Small intestine (tissue), 7 donors: ENCODE data around the gene BRI3BP. TPM values are rescaled to one million over a fixed set of nuclear protein-coding genes. Genes with fewer than 3 reads are reported as not detected.

Experiments
- DNase-seq, 2 donors: peaks; one replicate each; pipeline versions ENCODE4 v3.0.0 to v3.0.0-alpha.2; 2013
- FAIRE-seq: peaks from 2 replicates; lab custom pipeline; 2012; peaks lifted over from hg19 to GRCh38; lab: Jason Lieb, UNC
- H3K27ac ChIP-seq, 3 donors: one replicate each; pipeline ENCODE4 v1.5.1; 2013; ENCODE audit warnings: low read length in 2 of 3, mild to moderate bottlenecking in 2 of 3, control low read depth in 1 of 3, inconsistent platforms in 1 of 3, low read depth in 1 of 3, moderate library complexity in 1 of 3
- H3K27me3 ChIP-seq, 3 donors: one replicate each; pipeline ENCODE4 v1.6.1; 2013; ENCODE audit warnings: low read length in 3 of 3, inconsistent platforms in 1 of 3; ENCODE audit not compliant: control insufficient read depth in 3 of 3, insufficient read depth in 3 of 3
- H3K36me3 ChIP-seq, 3 donors: one replicate each; pipeline ENCODE4 v1.6.1; 2013; ENCODE audit warnings: low read length in 3 of 3, inconsistent platforms in 1 of 3, low read depth in 1 of 3, mild to moderate bottlenecking in 1 of 3, moderate library complexity in 1 of 3; ENCODE audit not compliant: control insufficient read depth in 3 of 3, insufficient read depth in 2 of 3
- H3K4me1 ChIP-seq, 3 donors: one replicate each; pipeline ENCODE4 v1.6.1; 2013; ENCODE audit warnings: low read length in 2 of 3, inconsistent platforms in 1 of 3, low read depth in 1 of 3, mild to moderate bottlenecking in 1 of 3, moderate library complexity in 1 of 3; ENCODE audit not compliant: control insufficient read depth in 3 of 3, insufficient read depth in 2 of 3
- H3K4me3 ChIP-seq, 3 donors: one replicate each; pipeline ENCODE4 v1.5.1; 2013; ENCODE audit warnings: low read length in 3 of 3, control low read depth in 1 of 3, inconsistent platforms in 1 of 3, low read depth in 1 of 3, mild to moderate bottlenecking in 1 of 3, moderate library complexity in 1 of 3
- H3K9me3 ChIP-seq, 2 donors: one replicate each; pipeline ENCODE4 v1.6.1; 2013; ENCODE audit warnings: low read depth in 1 of 2, low read length in 1 of 2; ENCODE audit not compliant: control insufficient read depth in 2 of 2, insufficient read depth in 1 of 2
- WGBS, 3 donors: extraction: QIAGEN DNeasy Blood & Tissue Kit; methylation state at CpG; one replicate each; pipeline ENCODE4 v1.1.7; 2013; 5-methylcytosine and 5-hydroxymethylcytosine counted together
- polyA plus RNA-seq, 4 donors: library from polyadenylated mRNA; stranded (reverse) in 3 of 4; unstranded in 1 of 4; fragments of 200-250 nt in 3 of 4; fragments of 120-200 nt in 1 of 4; gene quantifications; one replicate each; pipeline versions ENCODE4 v1.2.1 to v1.2.3, GENCODE V29; 2013
- donor health status: healthy with polysubstance abuse.
- donor health status: control.
- donor health status: control.
- donor health status: Bipolar disorder and iron deficiency.
- donor health status: healthy.

The BRI3BP gene
- polyA plus RNA-seq, 4 donors: 7.0 to 31.8 (median 19.0) TPM

DNA sequence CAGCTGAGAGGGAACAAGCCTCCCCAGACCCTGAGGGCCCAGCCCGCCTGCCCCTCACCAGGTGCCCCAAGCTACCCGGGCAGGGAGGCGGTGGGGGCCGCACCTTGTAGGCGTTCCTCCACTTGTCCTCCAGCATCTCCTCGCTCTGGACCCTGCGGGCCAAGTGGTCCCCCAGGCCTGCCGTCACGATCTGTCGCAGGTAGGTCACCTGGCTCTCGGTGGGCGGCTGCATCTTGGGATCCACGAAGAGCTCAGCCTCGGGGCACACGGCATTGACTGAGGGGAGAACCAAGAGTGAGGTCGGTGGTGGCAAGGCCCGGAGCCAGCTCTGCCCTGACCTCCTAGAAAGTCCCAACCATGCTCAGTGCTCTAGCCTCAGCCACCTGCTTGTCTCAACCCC, 41.1 kb upstream of the BRI3BP start:
- H3K36me3 ChIP-seq: peaks cover 14 to 87% (median 15%) of the 10 kb centered on the region in 3 donors
- FAIRE-seq: no peak
- no peak overlapping the region for H3K4me3 ChIP-seq
- no peak overlapping the region for H3K27ac ChIP-seq
- DNase-seq: no peak
- H3K4me1 ChIP-seq: no peaks in the 10 kb centered on the region
- H3K27me3 ChIP-seq: no peaks in the 10 kb centered on the region
- WGBS, 3 donors: 92 to 98% (median 94%) methylated on average over 14 to 17 of the region's 17 CpGs
- no peaks in the 10 kb centered on the region for H3K9me3 ChIP-seq

DNA sequence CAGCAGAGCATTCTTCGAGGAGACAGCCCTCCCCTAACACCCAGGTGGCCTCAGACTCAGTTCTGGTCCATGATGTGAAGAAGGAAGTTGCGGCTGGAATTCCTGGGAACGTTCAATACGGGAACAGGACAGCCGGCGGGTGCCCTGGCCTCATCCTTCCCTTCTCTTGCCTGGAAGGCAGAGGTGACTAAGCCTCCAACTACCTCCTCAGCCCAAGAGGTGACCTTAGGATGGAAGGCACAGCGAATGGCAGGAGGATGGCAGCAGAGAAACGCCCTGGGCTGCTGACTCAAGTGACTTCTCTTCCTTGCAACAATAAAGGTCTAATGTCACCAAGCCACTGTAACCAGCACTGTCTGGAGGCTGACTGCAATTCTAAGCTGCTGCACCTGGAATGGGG, 40.6 kb upstream of the BRI3BP start:
- no peaks in the 10 kb centered on the region for H3K9me3 ChIP-seq
- H3K36me3 ChIP-seq: peaks cover 11 to 84% (median 11%) of the 10 kb centered on the region in 3 donors
- WGBS, 3 donors: 72 to 87% (median 76%) methylated on average over 8 of the region's 8 CpGs
- H3K27me3 ChIP-seq: no peaks in the 10 kb centered on the region
- no peak overlapping the region for H3K4me3 ChIP-seq
- no peak overlapping the region for H3K27ac ChIP-seq
- no peak for DNase-seq
- no peak for FAIRE-seq
- H3K4me1 ChIP-seq: no peaks in the 10 kb centered on the region

DNA sequence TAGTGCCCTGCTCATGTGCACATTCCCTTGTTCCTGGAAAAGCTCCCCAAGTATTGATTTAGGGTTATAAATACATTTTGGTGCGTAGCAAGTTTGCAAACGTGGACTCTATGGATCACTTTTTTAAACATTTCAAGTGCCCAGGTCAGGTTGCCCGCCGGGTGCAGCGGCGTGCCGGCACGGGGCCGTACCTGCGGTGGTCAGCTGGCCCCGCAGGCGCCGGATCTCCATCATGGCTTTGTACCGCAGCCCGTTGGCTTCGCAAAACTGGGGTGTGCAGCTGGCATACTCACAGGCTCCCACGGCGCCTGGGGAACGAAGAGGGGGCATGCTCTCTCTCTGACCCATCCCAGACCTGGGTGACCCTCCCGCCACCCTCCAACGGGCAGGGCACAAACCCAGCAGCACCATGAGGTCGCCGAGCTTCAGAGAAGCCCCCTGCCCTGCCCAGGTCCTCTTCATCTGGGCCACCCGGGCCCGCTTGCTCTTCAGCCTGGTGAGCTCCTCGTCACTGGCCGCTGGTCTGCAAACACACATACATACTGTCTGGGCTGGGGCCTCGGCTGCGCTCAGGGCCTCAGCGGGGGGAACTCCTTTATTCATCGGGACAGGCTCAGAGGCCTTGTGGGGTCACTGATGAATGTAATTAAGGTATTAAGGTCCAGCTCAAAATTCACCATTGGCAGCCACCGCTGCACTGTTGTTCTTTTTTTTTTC, 39.6 kb upstream of the BRI3BP start:
- H3K36me3 ChIP-seq: peaks cover 11 to 84% (median 11%) of the 10 kb centered on the region in 3 donors
- no peaks in the 10 kb centered on the region for H3K27me3 ChIP-seq
- 92 to 93% (median 92%) methylated on average over 31 to 32 of the region's 32 CpGs for WGBS, 3 donors
- H3K4me3 ChIP-seq: no peak overlapping the region
- DNase-seq: no peak
- H3K27ac ChIP-seq: no peak overlapping the region
- no peak for FAIRE-seq
- H3K9me3 ChIP-seq: no peaks in the 10 kb centered on the region
- no peaks in the 10 kb centered on the region for H3K4me1 ChIP-seq

DNA sequence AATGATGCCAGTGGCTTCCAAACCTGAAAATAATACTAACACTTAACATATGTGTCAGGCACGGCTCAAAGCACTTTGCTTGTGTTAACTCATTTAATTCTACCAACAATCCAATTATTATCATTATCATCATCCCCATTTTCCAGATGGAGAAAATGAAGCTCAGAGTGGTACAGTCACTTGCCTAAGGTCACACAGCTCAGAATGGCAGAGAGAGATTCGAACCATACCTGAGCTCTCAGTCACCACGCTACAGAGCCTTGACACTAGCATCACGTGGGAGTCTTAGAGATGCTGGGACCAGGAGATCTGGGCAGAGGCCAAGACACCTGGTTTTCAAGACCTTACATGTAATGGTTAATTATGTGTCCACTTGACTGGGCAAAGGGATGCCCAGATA, 38.7 kb upstream of the BRI3BP start:
- no peaks in the 10 kb centered on the region for H3K4me1 ChIP-seq
- no peak for FAIRE-seq
- WGBS, 3 donors: 93 to 98% (median 95%) methylated on average over 4 of the region's 4 CpGs
- H3K4me3 ChIP-seq: no peak overlapping the region
- H3K36me3 ChIP-seq: peaks cover 8 to 81% (median 11%) of the 10 kb centered on the region in 3 donors
- DNase-seq: no peak
- no peaks in the 10 kb centered on the region for H3K9me3 ChIP-seq
- H3K27me3 ChIP-seq: no peaks in the 10 kb centered on the region
- no peak overlapping the region for H3K27ac ChIP-seq

DNA sequence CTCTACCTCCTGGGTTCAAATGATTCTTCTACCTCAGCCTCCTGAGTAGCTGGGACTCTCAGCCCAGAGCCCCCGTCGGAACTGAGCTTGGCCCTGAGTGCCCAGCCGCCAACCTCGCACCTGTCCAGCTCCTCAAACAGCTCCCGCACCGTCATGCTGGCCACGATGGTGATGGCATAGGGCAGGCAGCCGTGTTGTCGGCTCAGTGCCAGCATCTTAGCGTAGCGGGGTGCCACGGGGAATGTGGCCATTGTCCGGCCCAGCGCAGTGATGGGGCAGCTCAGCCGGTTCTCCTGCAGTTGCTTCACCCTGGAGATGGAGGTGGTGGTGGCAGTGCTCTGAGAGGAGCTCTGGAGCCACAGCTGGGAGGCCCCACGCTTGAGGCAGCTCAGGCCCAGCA, 36.9 kb upstream of the BRI3BP start:
- H3K36me3 ChIP-seq: peaks cover 6 to 78% (median 11%) of the 10 kb centered on the region in 3 donors
- no peaks in the 10 kb centered on the region for H3K4me1 ChIP-seq
- H3K9me3 ChIP-seq: no peaks in the 10 kb centered on the region
- 93 to 96% (median 95%) methylated on average over 16 of the region's 16 CpGs for WGBS, 3 donors
- no peak overlapping the region for H3K27ac ChIP-seq
- no peak overlapping the region for H3K4me3 ChIP-seq
- DNase-seq (no peak), FAIRE-seq (no peak)
- H3K27me3 ChIP-seq: no peaks in the 10 kb centered on the region

DNA sequence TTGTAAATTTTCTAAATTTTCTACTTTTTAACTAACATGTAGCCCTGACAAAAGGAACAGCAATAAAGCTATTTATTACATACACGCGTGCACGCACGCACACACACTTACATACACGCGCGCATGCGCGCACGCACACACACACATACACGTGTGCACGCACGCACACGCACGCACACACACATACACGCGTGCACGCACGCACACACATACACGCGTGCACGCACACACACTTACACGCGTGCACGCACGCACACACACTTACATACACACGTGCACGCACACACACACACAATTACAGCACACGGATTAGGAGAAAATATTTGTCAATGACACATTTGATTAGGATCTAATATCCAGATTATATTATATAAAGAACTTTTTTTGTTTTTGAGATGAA, 32.4 kb upstream of the BRI3BP start:
- no peaks in the 10 kb centered on the region for H3K27me3 ChIP-seq
- peaks cover 8 to 76% (median 10%) of the 10 kb centered on the region in 3 donors for H3K36me3 ChIP-seq
- H3K4me3 ChIP-seq: no peak overlapping the region
- FAIRE-seq (no peak), DNase-seq (no peak)
- H3K4me1 ChIP-seq: no peaks in the 10 kb centered on the region
- H3K9me3 ChIP-seq: no peaks in the 10 kb centered on the region
- WGBS, 3 donors: 88 to 96% (median 92%) methylated on average over 29 of the region's 29 CpGs
- H3K27ac ChIP-seq: no peak overlapping the region

DNA sequence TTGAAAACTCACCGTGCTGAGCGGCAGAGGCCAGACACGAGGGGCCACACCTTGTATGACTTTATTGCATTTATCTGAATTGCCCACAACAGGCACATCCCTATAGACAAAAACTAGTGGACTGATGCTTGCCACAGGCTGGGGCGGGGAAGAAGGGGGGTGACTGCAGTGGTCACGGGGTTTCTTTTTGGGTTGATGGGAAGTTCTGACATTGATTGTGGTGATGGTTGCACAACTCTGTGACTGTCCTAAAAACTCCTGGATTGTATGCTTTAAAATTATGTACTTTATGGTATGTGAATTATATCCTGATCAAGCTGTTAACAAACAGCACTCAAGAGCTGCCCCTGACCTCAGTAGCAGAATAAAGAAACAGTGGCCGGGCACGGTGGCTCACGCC, 30.2 kb upstream of the BRI3BP start:
- 89 to 95% (median 94%) methylated on average over 8 of the region's 8 CpGs for WGBS, 3 donors
- H3K4me3 ChIP-seq: no peak overlapping the region
- H3K4me1 ChIP-seq: no peaks in the 10 kb centered on the region
- no peaks in the 10 kb centered on the region for H3K27me3 ChIP-seq
- FAIRE-seq (no peak), DNase-seq (no peak)
- no peaks in the 10 kb centered on the region for H3K9me3 ChIP-seq
- H3K36me3 ChIP-seq: peaks cover 9 to 79% (median 15%) of the 10 kb centered on the region in 3 donors
- H3K27ac ChIP-seq: no peak overlapping the region

DNA sequence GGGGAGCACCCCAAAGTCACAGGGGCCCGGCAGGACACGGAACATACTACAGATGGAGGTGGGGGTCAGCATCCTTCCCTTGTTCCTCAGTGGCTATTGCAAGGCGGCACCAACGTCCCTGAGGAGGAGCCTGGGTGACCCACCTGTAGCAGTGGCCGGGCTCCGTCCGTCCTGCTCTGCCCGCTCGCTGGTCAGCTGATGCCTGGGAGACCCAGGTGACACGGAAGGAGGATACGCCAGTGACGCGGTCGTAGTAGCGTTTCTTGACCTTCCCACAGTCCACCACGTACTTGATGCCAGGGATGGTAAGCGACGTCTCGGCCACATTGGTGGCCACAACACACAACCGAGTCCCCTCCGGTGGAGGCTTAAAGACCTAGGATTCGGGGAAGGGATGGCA, 29.2 kb upstream of the BRI3BP start:
- Histone ChIP-seq H3K4me1 (no peaks in the 10 kb centered on the region), H3K4me3 (no peak overlapping the region), H3K36me3 (peaks cover 9 to 85% (median 24%) of the 10 kb centered on the region in 3 donors), H3K27ac (no peak overlapping the region), H3K27me3 (no peaks in the 10 kb centered on the region), H3K9me3 (no peaks in the 10 kb centered on the region)
- WGBS, 3 donors: 94 to 95% (median 95%) methylated on average over 22 of the region's 22 CpGs
- no peak for DNase-seq
- FAIRE-seq: no peak
